Measurements from ENCODE around the gene MCHR1. TPM values are rescaled to one million over a fixed set of nuclear protein-coding genes. Genes with fewer than 3 reads are reported as not detected.

MCHR1 gene
- total RNA-seq, 4 donors from 2014 or later: 1.0 to 2.4 (median 1.7) TPM

DNA sequence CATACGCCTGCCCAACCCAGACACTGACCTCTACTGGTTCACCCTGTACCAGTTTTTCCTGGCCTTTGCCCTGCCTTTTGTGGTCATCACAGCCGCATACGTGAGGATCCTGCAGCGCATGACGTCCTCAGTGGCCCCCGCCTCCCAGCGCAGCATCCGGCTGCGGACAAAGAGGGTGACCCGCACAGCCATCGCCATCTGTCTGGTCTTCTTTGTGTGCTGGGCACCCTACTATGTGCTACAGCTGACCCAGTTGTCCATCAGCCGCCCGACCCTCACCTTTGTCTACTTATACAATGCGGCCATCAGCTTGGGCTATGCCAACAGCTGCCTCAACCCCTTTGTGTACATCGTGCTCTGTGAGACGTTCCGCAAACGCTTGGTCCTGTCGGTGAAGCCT, 2.2 kb downstream of the MCHR1 start:
- TF ChIP-seq, protein P1, sequence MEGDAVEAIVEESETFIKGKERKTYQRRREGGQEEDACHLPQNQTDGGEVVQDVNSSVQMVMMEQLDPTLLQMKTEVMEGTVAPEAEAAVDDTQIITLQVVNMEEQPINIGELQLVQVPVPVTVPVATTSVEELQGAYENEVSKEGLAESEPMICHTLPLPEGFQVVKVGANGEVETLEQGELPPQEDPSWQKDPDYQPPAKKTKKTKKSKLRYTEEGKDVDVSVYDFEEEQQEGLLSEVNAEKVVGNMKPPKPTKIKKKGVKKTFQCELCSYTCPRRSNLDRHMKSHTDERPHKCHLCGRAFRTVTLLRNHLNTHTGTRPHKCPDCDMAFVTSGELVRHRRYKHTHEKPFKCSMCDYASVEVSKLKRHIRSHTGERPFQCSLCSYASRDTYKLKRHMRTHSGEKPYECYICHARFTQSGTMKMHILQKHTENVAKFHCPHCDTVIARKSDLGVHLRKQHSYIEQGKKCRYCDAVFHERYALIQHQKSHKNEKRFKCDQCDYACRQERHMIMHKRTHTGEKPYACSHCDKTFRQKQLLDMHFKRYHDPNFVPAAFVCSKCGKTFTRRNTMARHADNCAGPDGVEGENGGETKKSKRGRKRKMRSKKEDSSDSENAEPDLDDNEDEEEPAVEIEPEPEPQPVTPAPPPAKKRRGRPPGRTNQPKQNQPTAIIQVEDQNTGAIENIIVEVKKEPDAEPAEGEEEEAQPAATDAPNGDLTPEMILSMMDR (IDR thresholded peaks at IDR 0.05): no peak
- TF ChIP-seq POLR2A (IDR thresholded peaks at IDR 0.05): no peak
- Histone ChIP-seq H3K4me1 (no peaks in the 10 kb centered on the region), H3K4me3 (no peak overlapping the region), H3K36me3 (no peaks in the 10 kb centered on the region), H3K9me3 (no peaks in the 10 kb centered on the region), H3K27ac (no peak overlapping the region), H3K27me3 (no peaks in the 10 kb centered on the region)
- intact Hi-C loops (cut with DNase I; ENCODE audit: low total_unique reads): no loop called here
- no peak for DNase-seq

- DNase-seq: no peak
- intact Hi-C loops (cut with DNase I; ENCODE audit: low total_unique reads): no loop called here
- Histone ChIP-seq H3K4me1 (no peaks in the 10 kb centered on the region), H3K27me3 (no peaks in the 10 kb centered on the region), H3K27ac (no peak overlapping the region), H3K36me3 (no peaks in the 10 kb centered on the region), H3K9me3 (no peaks in the 10 kb centered on the region), H3K4me3 (no peak overlapping the region)
- TF ChIP-seq, protein P1 (IDR thresholded peaks at IDR 0.05): no peak
- TF ChIP-seq POLR2A (IDR thresholded peaks at IDR 0.05): no peak
Measured at GRCh38 chr22:40684728-40685127, 5.4 kb downstream of the MCHR1 start.

DNA sequence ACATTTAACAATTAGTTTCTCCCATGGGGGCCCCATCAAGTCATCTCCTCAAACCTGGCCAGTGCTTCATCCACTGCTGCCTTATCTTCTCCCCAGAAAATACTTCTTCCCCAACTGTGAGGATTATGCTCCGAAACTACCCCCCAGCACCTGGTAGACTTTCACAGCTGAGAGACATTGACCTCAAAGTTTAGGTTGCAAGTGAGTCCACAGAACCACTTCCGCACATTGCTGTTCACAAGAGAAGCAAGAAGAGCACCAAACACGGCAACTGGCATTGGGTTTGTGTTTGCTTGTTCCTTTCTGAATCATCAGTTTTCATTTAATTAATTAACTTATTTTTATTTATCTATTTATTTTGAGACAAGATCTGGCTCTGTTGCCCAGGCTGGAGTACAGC, 6.1 kb downstream of the MCHR1 start:
- Histone ChIP-seq H3K4me1 (no peaks in the 10 kb centered on the region), H3K27ac (no peak overlapping the region), H3K27me3 (no peaks in the 10 kb centered on the region), H3K9me3 (no peaks in the 10 kb centered on the region), H3K4me3 (no peak overlapping the region), H3K36me3 (no peaks in the 10 kb centered on the region)
- intact Hi-C loops (cut with DNase I; ENCODE audit: low total_unique reads): no loop called here
- no peak for TF ChIP-seq POLR2A (IDR thresholded peaks at IDR 0.05)
- TF ChIP-seq, protein P1 (IDR thresholded peaks at IDR 0.05): no peak
- no peak for DNase-seq

- H3K4me1 ChIP-seq: no peaks in the 10 kb centered on the region
- intact Hi-C loops (cut with DNase I; ENCODE audit: low total_unique reads): no loop called here
- H3K27me3 ChIP-seq: no peaks in the 10 kb centered on the region
- no peak overlapping the region for H3K4me3 ChIP-seq
- TF ChIP-seq POLR2A (IDR thresholded peaks at IDR 0.05): no peak
- TF ChIP-seq, protein P1 (IDR thresholded peaks at IDR 0.05): no peak
- H3K9me3 ChIP-seq: no peaks in the 10 kb centered on the region
- no peaks in the 10 kb centered on the region for H3K36me3 ChIP-seq
- H3K27ac ChIP-seq: no peak overlapping the region
- DNase-seq: no peak
Measured at GRCh38 chr22:40687706-40688105, 8.4 kb downstream of the MCHR1 start.

GRCh38 chr22:40690370-40690769, 11.1 kb downstream of the MCHR1 start:
- Histone ChIP-seq H3K9me3 (no peaks in the 10 kb centered on the region), H3K36me3 (no peaks in the 10 kb centered on the region), H3K27me3 (no peaks in the 10 kb centered on the region), H3K4me3 (no peak overlapping the region), H3K4me1 (peaks cover 0 to 8% of the 10 kb centered on the region in 2 donors), H3K27ac (no peak overlapping the region)
- intact Hi-C loops (cut with DNase I; ENCODE audit: low total_unique reads): no loop called here
- DNase-seq: no peak
- no peak for TF ChIP-seq POLR2A (IDR thresholded peaks at IDR 0.05)
- TF ChIP-seq, protein P1 (IDR thresholded peaks at IDR 0.05): no peak
